Caco-2 (cell line): ENCODE results near the gene USP24. TPM values are rescaled to one million over a fixed set of nuclear protein-coding genes. Genes with fewer than 3 reads are reported as not detected.

Experiments
- BruUV-seq: library from RNA; stranded (reverse); fragments of 400-500 nt; replicated peaks from 2 replicates; lab custom pipeline; 2021; lab: Mats Ljungman, UMichigan
- CTCF ChIA-PET: fragments of 300-600 bp; sonication (Branson Sonifier 250); formaldehyde crosslinking; loops from one replicate; lab custom pipeline; 2022; ENCODE audit warnings: antibody characterized with exemption; lab: Charles Lee
- POLR2A ChIA-PET: fragments of 300-600 bp; sonication (Branson Sonifier 250); formaldehyde crosslinking; loops from one replicate; lab custom pipeline; 2022; ENCODE audit warnings: antibody characterized with exemption; lab: Charles Lee
- DNase-seq, 2 experiments: peaks; one replicate each; pipeline versions ENCODE4 v3.0.0 to v3.0.0-alpha.2; 2020 to 2022
- H3K27me3 ChIP-seq: replicated peaks from 2 replicates; pipeline ENCODE4 v1.6.0; 2011; ENCODE audit warnings: low read length; ENCODE audit not compliant: control insufficient read depth, insufficient read depth
- H3K36me3 ChIP-seq: 2 replicates; pipeline ENCODE4 v1.5.1; 2011; ENCODE audit warnings: low read length; ENCODE audit not compliant: control insufficient read depth, insufficient read depth
- H3K4me1 ChIP-seq: fragments of 250-450 bp; sonication (Bioruptor Pico); 2 replicates; pipeline ENCODE4 v1.5.1; 2020; ENCODE audit warnings: mild to moderate bottlenecking
- H3K4me3 ChIP-seq: 2 replicates; pipeline ENCODE4 v1.5.1; 2011; ENCODE audit warnings: low read depth, mild to moderate bottlenecking, control low read depth, low read length
- H3K9me3 ChIP-seq: fragments of 250-450 bp; sonication (Bioruptor Pico); 2 replicates; pipeline ENCODE4 v1.5.1; 2020; ENCODE audit warnings: mild to moderate bottlenecking, moderate library complexity
- H3K27ac Mint-ChIP-seq: one replicate; pipeline ENCODE4 v1.8.0; 2022; ENCODE audit warnings: mixed read lengths; ENCODE audit not compliant: unreplicated experiment
- H3K27me3 Mint-ChIP-seq: one replicate; pipeline ENCODE4 v1.8.0; 2022; ENCODE audit warnings: mixed read lengths; ENCODE audit not compliant: insufficient read depth, unreplicated experiment
- H3K36me3 Mint-ChIP-seq: one replicate; pipeline ENCODE4 v1.8.0; 2022; ENCODE audit warnings: mild to moderate bottlenecking, mixed read lengths; ENCODE audit not compliant: insufficient read depth, unreplicated experiment
- H3K4me1 Mint-ChIP-seq: one replicate; pipeline ENCODE4 v1.8.0; 2022; ENCODE audit warnings: low read depth, mixed read lengths; ENCODE audit not compliant: unreplicated experiment
- H3K4me3 Mint-ChIP-seq: one replicate; pipeline ENCODE4 v1.8.0; 2022; ENCODE audit warnings: mild to moderate bottlenecking, moderate library complexity, mixed read lengths; ENCODE audit not compliant: unreplicated experiment
- H3K9me3 Mint-ChIP-seq: one replicate; pipeline ENCODE4 v1.8.0; 2022; ENCODE audit warnings: mixed read lengths; ENCODE audit not compliant: unreplicated experiment
- CTCF ChIP-seq, 2 experiments: fragments of 200-600 bp in 1 of 2; IDR thresholded peaks; 1 replicate in 1 of 2; 2 replicates in 1 of 2; pipeline versions ENCODE4 v1.5.1 to v1.8.0; 2011 to 2022; ENCODE audit warnings: antibody characterized with exemption in 1 of 2, control low read depth in 1 of 2, inconsistent platforms in 1 of 2, low read depth in 1 of 2, low read length in 1 of 2, mild to moderate bottlenecking in 1 of 2, moderate library complexity in 1 of 2; ENCODE audit not compliant: insufficient read depth in 1 of 2, severe bottlenecking in 1 of 2, unreplicated experiment in 1 of 2
- intact Hi-C: fragments of 100-400 bp; cut with micrococcal nuclease; formaldehyde crosslinking; loops from one replicate; pipeline ENCODE4 v1.10.0; 2022; ENCODE audit not compliant: unreplicated experiment
- total RNA-seq: library from RNA; stranded (reverse); gene quantifications from 2 replicates; pipeline ENCODE4 v1.2.3, GENCODE V29; 2022

Gene USP24
- total RNA-seq, 1 experiment from 2014 or later: 34.7 TPM

GRCh38 chr1:55141295-55141893 lies 73.8 kb downstream of the USP24 start:
- no peak overlapping the region for H3K4me3 Mint-ChIP-seq
- DNase-seq: no peak
- no peak overlapping the region for H3K4me3 ChIP-seq
- H3K4me1 Mint-ChIP-seq: no peaks in the 10 kb centered on the region
- no peaks in the 10 kb centered on the region for H3K36me3 ChIP-seq
- no peak overlapping the region for H3K27ac Mint-ChIP-seq
- peaks cover 26% of the 10 kb centered on the region for H3K36me3 Mint-ChIP-seq
- CTCF ChIA-PET: no interaction called here
- no peaks in the 10 kb centered on the region for H3K27me3 Mint-ChIP-seq
- BruUV-seq: no TSS peak
- intact Hi-C loops: no loop called here
- H3K9me3 ChIP-seq: no peaks in the 10 kb centered on the region
- H3K9me3 Mint-ChIP-seq: no peaks in the 10 kb centered on the region
- no peaks in the 10 kb centered on the region for H3K4me1 ChIP-seq
- no peak for TF ChIP-seq CTCF (IDR thresholded peaks at IDR 0.05; ENCODE audit: insufficient read depth in 1 of 2, low read depth in 1 of 2, low read length in 1 of 2, severe bottlenecking in 1 of 2, unreplicated experiment in 1 of 2)
- POLR2A ChIA-PET: no interaction called here
- H3K27me3 ChIP-seq: no peaks in the 10 kb centered on the region

- H3K9me3 Mint-ChIP-seq: no peaks in the 10 kb centered on the region
- BruUV-seq: no TSS peak
- Histone ChIP-seq H3K27me3 (no peaks in the 10 kb centered on the region), H3K36me3 (no peaks in the 10 kb centered on the region), H3K4me1 (no peaks in the 10 kb centered on the region), H3K9me3 (no peaks in the 10 kb centered on the region), H3K4me3 (no peak overlapping the region)
- intact Hi-C loops: loop anchor here (1.0 kb wide), 1 partner anchor 137 kb away; no protein-coding TSS in a partner anchor
- CTCF ChIA-PET: no interaction called here
- TF ChIP-seq CTCF (IDR thresholded peaks at IDR 0.05; ENCODE audit: insufficient read depth in 1 of 2, low read depth in 1 of 2, low read length in 1 of 2, severe bottlenecking in 1 of 2, unreplicated experiment in 1 of 2): peak; percentile 59 to 65
- no peak overlapping the region for H3K4me3 Mint-ChIP-seq
- H3K27me3 Mint-ChIP-seq: no peaks in the 10 kb centered on the region
- POLR2A ChIA-PET: no interaction called here
- no peak overlapping the region for H3K27ac Mint-ChIP-seq
- H3K36me3 Mint-ChIP-seq: peaks cover 26% of the 10 kb centered on the region
- H3K4me1 Mint-ChIP-seq: no peaks in the 10 kb centered on the region
- DNase-seq: peak; percentile 38 to 58
Observed at GRCh38 chr1:55140546-55140983, 74.6 kb downstream of the USP24 start.

GRCh38 chr1:55140137-55140536 lies 75.0 kb downstream of the USP24 start:
- intact Hi-C loops: loop anchor here (1.0 kb wide), 1 partner anchor 137 kb away; no protein-coding TSS in a partner anchor
- Histone ChIP-seq H3K4me3 (no peak overlapping the region), H3K4me1 (no peaks in the 10 kb centered on the region), H3K36me3 (no peaks in the 10 kb centered on the region), H3K9me3 (no peaks in the 10 kb centered on the region), H3K27me3 (no peaks in the 10 kb centered on the region)
- no peaks in the 10 kb centered on the region for H3K4me1 Mint-ChIP-seq
- no peak for DNase-seq
- POLR2A ChIA-PET: no interaction called here
- no peak overlapping the region for H3K4me3 Mint-ChIP-seq
- H3K27me3 Mint-ChIP-seq: no peaks in the 10 kb centered on the region
- no TSS peak for BruUV-seq
- TF ChIP-seq CTCF (IDR thresholded peaks at IDR 0.05; ENCODE audit: insufficient read depth in 1 of 2, low read depth in 1 of 2, low read length in 1 of 2, severe bottlenecking in 1 of 2, unreplicated experiment in 1 of 2): no peak
- CTCF ChIA-PET: no interaction called here
- H3K36me3 Mint-ChIP-seq: peaks cover 27% of the 10 kb centered on the region
- no peak overlapping the region for H3K27ac Mint-ChIP-seq
- H3K9me3 Mint-ChIP-seq: no peaks in the 10 kb centered on the region
